Measurements from ENCODE around the gene HK1. TPM values are rescaled to one million over a fixed set of nuclear protein-coding genes. Genes with fewer than 3 reads are reported as not detected.

HK1 gene
- total RNA-seq, 2 donors from 2014 or later, result 73.3 to 83.3 TPM

GRCh38 chr10:69363666-69364065 lies 85.4 kb downstream of the HK1 start:
- intact Hi-C loops (cut with DNase I), result no loop called here
- DNase-seq, result no peak
- Histone ChIP-seq H3K9me3 (no peaks in the 10 kb centered on the region), H3K27me3 (no peaks in the 10 kb centered on the region), H3K4me3 (no peak overlapping the region), H3K9ac (ENCODE audit: low read depth in 2 of 2, low read length in 2 of 2) (no peak overlapping the region), H3K36me3 (no peaks in the 10 kb centered on the region), H3K27ac (no peak overlapping the region), H3K4me1 (peaks cover 16% of the 10 kb centered on the region)
- no peak for TF ChIP-seq CTCF (IDR thresholded peaks at IDR 0.05)

DNA sequence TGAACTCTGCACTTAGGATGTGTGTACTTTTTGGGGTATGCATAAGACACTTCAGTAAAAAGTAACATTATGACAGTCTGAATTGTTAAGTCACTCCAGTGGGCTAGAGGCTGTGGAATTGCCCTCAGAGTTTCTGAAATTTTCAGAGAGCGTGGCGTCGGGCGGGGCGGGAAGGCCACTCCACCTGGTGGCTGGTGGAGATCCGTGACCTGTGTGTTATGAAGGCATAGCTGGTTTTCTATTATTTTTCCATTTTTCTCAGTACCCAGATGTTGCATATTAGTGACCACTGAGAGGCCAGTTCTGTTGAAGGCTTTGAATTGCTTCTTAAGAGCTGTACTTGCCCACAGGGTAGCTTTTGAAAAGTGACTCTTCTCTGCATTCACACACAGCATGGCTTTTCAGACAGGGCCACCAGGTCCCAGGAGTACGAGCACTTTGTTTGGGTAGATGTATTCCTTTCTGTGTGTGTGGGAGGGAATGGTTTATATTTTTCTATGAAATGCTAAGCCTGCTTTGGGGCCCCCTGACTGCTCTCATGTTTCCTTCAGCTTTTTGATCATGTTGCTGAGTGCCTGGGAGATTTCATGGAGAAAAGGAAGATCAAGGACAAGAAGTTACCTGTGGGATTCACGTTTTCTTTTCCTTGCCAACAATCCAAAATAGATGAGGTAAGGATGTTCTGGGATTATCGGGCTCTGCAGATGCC lies 86.1 kb downstream of the HK1 start:
- no peak for TF ChIP-seq CTCF (IDR thresholded peaks at IDR 0.05)
- Histone ChIP-seq H3K9me3 (no peaks in the 10 kb centered on the region), H3K9ac (ENCODE audit: low read depth in 2 of 2, low read length in 2 of 2) (no peak overlapping the region), H3K27ac (no peak overlapping the region), H3K4me3 (no peak overlapping the region), H3K36me3 (no peaks in the 10 kb centered on the region), H3K27me3 (no peaks in the 10 kb centered on the region), H3K4me1 (peaks cover 16% of the 10 kb centered on the region)
- intact Hi-C loops (cut with DNase I), result no loop called here
- DNase-seq, result no peak

- H3K36me3 ChIP-seq, result no peaks in the 10 kb centered on the region
- no peaks in the 10 kb centered on the region for H3K9me3 ChIP-seq
- intact Hi-C loops (cut with DNase I), result no loop called here
- H3K4me3 ChIP-seq, result no peak overlapping the region
- DNase-seq, result no peak
- H3K4me1 ChIP-seq, result peaks cover 6% of the 10 kb centered on the region
- H3K9ac ChIP-seq (ENCODE audit: low read depth in 2 of 2, low read length in 2 of 2), result no peak overlapping the region
- no peaks in the 10 kb centered on the region for H3K27me3 ChIP-seq
- no peak overlapping the region for H3K27ac ChIP-seq
- no peak for TF ChIP-seq CTCF (IDR thresholded peaks at IDR 0.05)
These were observed 88.4 kb downstream of the HK1 start for GRCh38 chr10:69366738-69367137.

DNA sequence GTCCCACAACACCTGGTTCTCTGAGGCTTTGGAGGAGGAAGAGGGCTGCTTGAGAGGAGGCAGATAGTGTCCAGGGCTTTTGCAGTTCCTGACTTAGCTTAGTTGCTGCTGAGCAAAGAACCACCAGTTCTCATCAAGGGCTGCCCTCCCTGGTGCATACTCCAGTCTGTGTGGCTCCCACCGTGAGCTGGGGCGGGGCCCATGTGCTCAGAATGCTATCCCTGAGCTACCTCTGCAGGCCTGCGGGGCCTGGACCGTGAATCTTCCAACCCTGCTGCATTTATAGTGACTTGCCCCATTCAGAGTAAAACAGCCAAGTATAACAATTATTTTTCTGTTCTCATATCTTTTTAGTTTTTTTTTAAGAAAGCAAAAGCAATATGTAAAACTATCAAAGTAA lies 89.2 kb downstream of the HK1 start:
- intact Hi-C loops (cut with DNase I), result no loop called here
- Histone ChIP-seq H3K4me3 (no peak overlapping the region), H3K27me3 (no peaks in the 10 kb centered on the region), H3K36me3 (no peaks in the 10 kb centered on the region), H3K4me1 (peaks cover 2% of the 10 kb centered on the region), H3K9me3 (no peaks in the 10 kb centered on the region), H3K9ac (ENCODE audit: low read depth in 2 of 2, low read length in 2 of 2) (no peak overlapping the region), H3K27ac (no peak overlapping the region)
- no peak for DNase-seq
- no peak for TF ChIP-seq CTCF (IDR thresholded peaks at IDR 0.05)

DNA sequence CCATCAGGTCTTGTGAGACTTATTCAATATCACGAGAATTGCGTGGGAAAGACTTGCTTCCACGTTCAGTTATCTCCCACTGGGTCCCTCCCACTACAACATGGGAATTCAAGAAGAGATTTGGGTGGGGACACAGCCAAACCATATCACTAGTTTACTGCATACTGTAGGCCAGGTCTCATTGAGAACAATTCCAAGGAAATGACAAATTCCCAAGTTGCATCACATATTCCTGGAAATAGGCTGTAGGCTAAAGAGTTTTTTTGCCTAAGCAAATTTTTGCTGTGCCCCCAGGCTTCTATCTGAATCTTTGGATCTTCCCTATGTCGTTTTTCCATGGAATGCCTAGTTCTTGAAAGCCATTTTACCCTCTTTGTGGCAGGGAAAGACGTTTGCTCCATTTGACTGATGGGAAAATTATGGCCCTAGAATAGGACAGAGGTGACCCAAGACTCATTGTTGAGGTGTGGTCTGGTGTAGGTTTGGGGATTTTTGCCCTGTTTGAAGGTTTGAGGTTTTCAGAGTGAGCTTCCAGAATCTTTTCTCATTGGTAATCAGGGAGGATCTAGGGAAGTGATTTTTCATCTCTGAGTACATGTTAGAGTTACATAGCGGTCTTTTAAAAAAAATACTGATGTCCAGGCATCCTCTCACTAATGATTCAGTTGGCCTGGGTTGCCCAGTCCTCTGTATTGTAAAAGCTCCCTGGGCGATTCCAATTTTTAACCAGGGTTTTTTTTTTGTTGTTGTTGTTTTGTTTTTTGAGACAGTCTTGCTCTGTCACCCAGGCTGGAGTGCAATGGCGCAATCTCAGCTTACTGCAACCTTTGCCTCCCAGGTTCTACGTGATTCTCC lies 94.1 kb downstream of the HK1 start:
- Histone ChIP-seq H3K9me3 (no peaks in the 10 kb centered on the region), H3K36me3 (peaks cover 5% of the 10 kb centered on the region), H3K27ac (no peak overlapping the region), H3K27me3 (no peaks in the 10 kb centered on the region), H3K4me3 (no peak overlapping the region), H3K9ac (ENCODE audit: low read depth in 2 of 2, low read length in 2 of 2) (no peak overlapping the region), H3K4me1 (no peaks in the 10 kb centered on the region)
- intact Hi-C loops (cut with DNase I), result no loop called here
- DNase-seq, result no peak
- no peak for TF ChIP-seq CTCF (IDR thresholded peaks at IDR 0.05)
